PC-3 (cell line): Measurements from ENCODE around the gene SMYD3. TPM values are rescaled to one million over a fixed set of nuclear protein-coding genes. Genes with fewer than 3 reads are reported as not detected.

ENCODE experiments used
- ATAC-seq: fragments of 200-7000 bp; cut with Tn5 transposase; 2 replicates; pipeline ENCODE4 v1.9.1; 2020; ENCODE audit warnings: mild to moderate bottlenecking, moderate library complexity
- BruUV-seq: library from RNA; stranded (reverse); fragments of 400-500 nt; replicated peaks from 2 replicates; lab custom pipeline; 2021; lab: Mats Ljungman, UMichigan
- CTCF ChIA-PET: fragments of 300-600 bp; sonication (Branson Sonifier 250); formaldehyde crosslinking; loops from one replicate; lab custom pipeline; 2022; ENCODE audit warnings: antibody characterized with exemption; lab: Charles Lee
- POLR2A ChIA-PET: fragments of 300-600 bp; sonication (Branson Sonifier 250); formaldehyde crosslinking; loops from one replicate; lab custom pipeline; 2022; ENCODE audit warnings: antibody characterized with exemption; ENCODE audit not compliant: unreplicated experiment; lab: Charles Lee
- DNase-seq: peaks from one replicate; pipeline ENCODE4 v3.0.0-alpha.2; 2015
- H2AFZ ChIP-seq: fragments of 300-600 bp; sonication (generic); 2 replicates; pipeline ENCODE4 v1.6.0; 2016; ENCODE audit warnings: antibody characterized with exemption, low read length
- H3F3A ChIP-seq: fragments of 300-600 bp; sonication (generic); one replicate; pipeline ENCODE4 v1.6.0; 2017; ENCODE audit warnings: antibody characterized with exemption, low read length, control low read depth, mild to moderate bottlenecking; ENCODE audit not compliant: unreplicated experiment
- H3K27ac ChIP-seq: fragments of 300-600 bp; sonication (generic); 2 replicates; pipeline ENCODE4 v1.5.1; 2016; ENCODE audit warnings: mild to moderate bottlenecking, low read length
- H3K27me3 ChIP-seq: fragments of 300-600 bp; sonication (generic); 2 replicates; pipeline ENCODE4 v1.6.1; 2016; ENCODE audit warnings: low read length, mixed read lengths
- H3K36me3 ChIP-seq: fragments of 300-600 bp; sonication (generic); 2 replicates; pipeline ENCODE4 v1.6.1; 2016; ENCODE audit warnings: low read depth, mixed run types, low read length, mixed read lengths
- H3K4me1 ChIP-seq: fragments of 300-600 bp; sonication (generic); 2 replicates; pipeline ENCODE4 v1.5.1; 2016; ENCODE audit warnings: low read length; ENCODE audit not compliant: insufficient read depth
- H3K4me2 ChIP-seq: fragments of 300-600 bp; sonication (generic); 2 replicates; pipeline ENCODE4 v1.6.0; 2016; ENCODE audit warnings: low read length
- H3K4me3 ChIP-seq: fragments of 300-600 bp; sonication (generic); 2 replicates; pipeline ENCODE4 v1.5.1; 2016; ENCODE audit warnings: mild to moderate bottlenecking, low read length, mixed read lengths
- H3K79me2 ChIP-seq: fragments of 300-600 bp; sonication (generic); 2 replicates; pipeline ENCODE4 v1.6.1; 2017; ENCODE audit warnings: low read length, mixed read lengths
- H3K9ac ChIP-seq: fragments of 300-600 bp; sonication (generic); 2 replicates; pipeline ENCODE4 v1.6.0; 2016; ENCODE audit warnings: mild to moderate bottlenecking, low read length
- H3K9me2 ChIP-seq: fragments of 300-600 bp; sonication (generic); replicated peaks from 2 replicates; pipeline ENCODE4 v1.6.1; 2016; ENCODE audit warnings: mixed run types, low read length, mixed read lengths
- H3K9me3 ChIP-seq: fragments of 300-600 bp; sonication (generic); 2 replicates; pipeline ENCODE4 v1.6.1; 2016; ENCODE audit warnings: low read length, mixed read lengths
- H4K20me1 ChIP-seq: fragments of 300-600 bp; sonication (generic); 2 replicates; pipeline ENCODE4 v1.6.1; 2016; ENCODE audit warnings: low read length, mixed read lengths
- CTCF ChIP-seq: fragments of 300-600 bp; sonication (generic); conservative IDR thresholded peaks from 2 replicates; pipeline ENCODE4 v1.5.1; 2017; ENCODE audit warnings: antibody characterized with exemption, low read depth, mild to moderate bottlenecking, low read length
- EZH2 ChIP-seq: fragments of 300-600 bp; sonication (generic); IDR thresholded peaks from one replicate; pipeline ENCODE4 v1.6.1; 2017; ENCODE audit warnings: antibody characterized with exemption, mild to moderate bottlenecking, low read length; ENCODE audit not compliant: unreplicated experiment
- EZH2phosphoT487 ChIP-seq: fragments of 300-600 bp; sonication (generic); IDR thresholded peaks from 2 replicates; pipeline ENCODE4 v1.6.1; 2018; ENCODE audit warnings: mild to moderate bottlenecking, antibody characterized with exemption, low read length, borderline replicate concordance
- intact Hi-C: fragments of 100-400 bp; cut with micrococcal nuclease; formaldehyde crosslinking; loops from 2 replicates; pipeline ENCODE4 v1.9.0; 2023
- total RNA-seq: library from RNA; depleted of rRNA; stranded (reverse); fragments of >200 nt; gene quantifications from 2 replicates; pipeline ENCODE4 v1.2.3, GENCODE V29; 2014

The SMYD3 gene
- total RNA-seq, 1 experiment from 2014 or later = 33.0 TPM

GRCh38 chr1:245879091-245879490 is 628.0 kb downstream of the SMYD3 start:
- ATAC-seq (no peak), DNase-seq (no peak)
- Histone ChIP-seq H3K36me3 (no peaks in the 10 kb centered on the region), H3K9ac (no peak overlapping the region), H4K20me1 (no peaks in the 10 kb centered on the region), H3K9me2 (no peaks in the 10 kb centered on the region), H3K27me3 (no peaks in the 10 kb centered on the region), H2AFZ (no peak overlapping the region), H3K4me3 (no peak overlapping the region), H3F3A (no peaks in the 10 kb centered on the region), H3K79me2 (no peaks in the 10 kb centered on the region), H3K9me3 (no peaks in the 10 kb centered on the region), H3K4me2 (no peak overlapping the region), H3K27ac (no peak overlapping the region), H3K4me1 (no peaks in the 10 kb centered on the region)
- POLR2A ChIA-PET = no interaction called here
- intact Hi-C loops = no loop called here
- BruUV-seq = no TSS peak
- TF ChIP-seq CTCF (no peak), EZH2 (no peak), EZH2phosphoT487 (no peak)
- CTCF ChIA-PET = no interaction called here

- ATAC-seq = no peak
- no peak overlapping the region for H3K4me3 ChIP-seq
- no peak overlapping the region for H3K27ac ChIP-seq
Measured at GRCh38 chr1:245878585-245878984, 628.5 kb downstream of the SMYD3 start.

GRCh38 chr1:245877976-245878375 is 629.1 kb downstream of the SMYD3 start:
- ChIA-PET POLR2A (no interaction called here), CTCF (no interaction called here)
- Histone ChIP-seq H3K79me2 (no peaks in the 10 kb centered on the region), H3K27ac (no peak overlapping the region), H3K9me3 (no peaks in the 10 kb centered on the region), H3K27me3 (no peaks in the 10 kb centered on the region), H3K36me3 (no peaks in the 10 kb centered on the region), H2AFZ (no peak overlapping the region), H3K4me3 (no peak overlapping the region), H3F3A (no peaks in the 10 kb centered on the region), H3K9me2 (no peaks in the 10 kb centered on the region), H3K4me1 (no peaks in the 10 kb centered on the region), H3K4me2 (no peak overlapping the region), H3K9ac (no peak overlapping the region), H4K20me1 (no peaks in the 10 kb centered on the region)
- DNase-seq = no peak
- BruUV-seq = no TSS peak
- intact Hi-C loops = no loop called here
- TF ChIP-seq CTCF = no peak
- ATAC-seq = no peak

More at GRCh38 chr1:245878585-245878984, 628.5 kb downstream of the SMYD3 start:
- Histone ChIP-seq H3K27me3 (no peaks in the 10 kb centered on the region), H3K36me3 (no peaks in the 10 kb centered on the region), H3K79me2 (no peaks in the 10 kb centered on the region), H3K9me3 (no peaks in the 10 kb centered on the region), H3K4me2 (no peak overlapping the region), H3K4me1 (no peaks in the 10 kb centered on the region), H3K9ac (no peak overlapping the region), H2AFZ (no peak overlapping the region), H3K9me2 (no peaks in the 10 kb centered on the region), H3F3A (no peaks in the 10 kb centered on the region), H4K20me1 (no peaks in the 10 kb centered on the region)
- POLR2A ChIA-PET = no interaction called here
- BruUV-seq = no TSS peak
- CTCF ChIA-PET = no interaction called here
- intact Hi-C loops = no loop called here
- no peak for DNase-seq
- TF ChIP-seq CTCF = no peak
- no peak for TF ChIP-seq EZH2
- no peak for TF ChIP-seq EZH2phosphoT487
